Body of pancreas (tissue), 4 donors: ENCODE data around the gene TRAPPC12. TPM values are rescaled to one million over a fixed set of nuclear protein-coding genes. Genes with fewer than 3 reads are reported as not detected.

Experiments
- ATAC-seq: fragments of 150-250 bp; one replicate; pipeline ENCODE4 v1.9.1; 2016
- DNase-seq, 4 donors: peaks; one replicate each; pipeline ENCODE4 v3.0.0-alpha.2; 2019
- H3K27ac ChIP-seq, 4 donors: fragments of 200-600 bp; sonication (generic); 1 replicate in 3 of 4; 2 replicates in 1 of 4; pipeline versions ENCODE4 v1.5.1 to v1.6.1; 2016 to 2019; ENCODE audit warnings: mild to moderate bottlenecking in 1 of 4, mixed read lengths in 1 of 4, moderate library complexity in 1 of 4
- H3K27me3 ChIP-seq, 2 donors: fragments of 200-600 bp; sonication (generic); one replicate each; pipeline ENCODE4 v1.6.0; 2016; ENCODE audit warnings: mild to moderate bottlenecking in 1 of 2
- H3K36me3 ChIP-seq, 2 donors: fragments of 200-600 bp; sonication (generic); replicated peaks in 1 of 2; 2 replicates each; pipeline ENCODE4 v1.5.1; 2016; ENCODE audit warnings: low read depth in 2 of 2; ENCODE audit not compliant: insufficient read depth in 1 of 2
- H3K4me1 ChIP-seq: fragments of 200-600 bp; sonication (generic); one replicate; pipeline ENCODE4 v1.6.0; 2016
- H3K4me3 ChIP-seq, 2 donors: fragments of 200-600 bp; sonication (generic); 1 replicate in 1 of 2; 2 replicates in 1 of 2; pipeline ENCODE4 v1.5.1; 2016 to 2019
- H3K9me3 ChIP-seq, 3 donors: fragments of 200-600 bp; sonication (generic); 1 replicate in 2 of 3; 2 replicates in 1 of 3; pipeline ENCODE4 v1.5.1; 2016
- POLR2A ChIP-seq, 3 donors: fragments of 450-650 bp; IDR thresholded peaks; one replicate each; pipeline ENCODE4 v1.6.1; 2016; ENCODE audit warnings: antibody characterized with exemption in 3 of 3, mild to moderate bottlenecking in 2 of 3
- WGBS, 2 donors: methylation state at CpG; one replicate each; pipeline ENCODE4 v1.1.5; 2017; 5-methylcytosine and 5-hydroxymethylcytosine counted together
- intact Hi-C: fragments of 100-400 bp; cut with DNase I; formaldehyde crosslinking; loops from one replicate; pipeline ENCODE4 v1.15.1; 2023
- total RNA-seq, 2 donors: library from RNA; depleted of rRNA; stranded (reverse); fragments of >200 nt; gene quantifications; one replicate each; pipeline ENCODE4 v1.1.0, GENCODE V29; 2016
- TF ChIP-seq, protein P1 (sequence below), 7 experiments: fragments of 450-650 bp in 4 of 7; fragments of 200-600 bp in 3 of 7; sonication (generic) in 3 of 7; IDR thresholded peaks; one replicate each; pipeline ENCODE4 v1.5.1; 2016 to 2019; ENCODE audit warnings: antibody characterized with exemption in 7 of 7

TRAPPC12 gene
- total RNA-seq, 2 donors from 2014 or later: 43.1 to 134 TPM

DNA sequence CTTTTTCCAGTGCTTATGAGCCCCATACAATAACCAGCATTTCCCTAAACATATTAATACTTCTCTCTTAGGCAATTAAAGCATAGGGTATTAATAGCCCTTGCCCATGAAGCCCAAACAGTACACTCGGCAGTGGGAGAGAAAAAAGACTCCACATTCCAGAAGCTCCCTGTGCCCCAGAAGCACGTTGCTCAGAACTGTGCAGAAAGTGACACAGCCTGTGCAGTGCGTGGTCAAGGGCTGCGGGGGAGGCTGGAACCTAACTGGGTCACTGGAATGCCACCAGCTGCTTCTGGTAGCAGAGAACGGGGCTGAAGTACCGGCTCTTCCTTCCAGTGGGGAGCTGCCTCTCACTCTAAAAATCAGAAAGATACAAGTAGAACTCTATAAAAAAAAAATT lies 34.6 kb upstream of the TRAPPC12 start:
- WGBS, 2 donors: 93% methylated on average over 5 to 6 of the region's 6 CpGs
- Histone ChIP-seq H3K4me3 (no peak overlapping the region), H3K27me3 (no peaks in the 10 kb centered on the region), H3K27ac (no peak overlapping the region), H3K9me3 (no peaks in the 10 kb centered on the region), H3K36me3 (no peaks in the 10 kb centered on the region), H3K4me1 (no peaks in the 10 kb centered on the region)
- intact Hi-C loops: no loop called here
- ATAC-seq: no peak
- TF ChIP-seq POLR2A (IDR thresholded peaks at IDR 0.05): no peak
- TF ChIP-seq, protein P1, sequence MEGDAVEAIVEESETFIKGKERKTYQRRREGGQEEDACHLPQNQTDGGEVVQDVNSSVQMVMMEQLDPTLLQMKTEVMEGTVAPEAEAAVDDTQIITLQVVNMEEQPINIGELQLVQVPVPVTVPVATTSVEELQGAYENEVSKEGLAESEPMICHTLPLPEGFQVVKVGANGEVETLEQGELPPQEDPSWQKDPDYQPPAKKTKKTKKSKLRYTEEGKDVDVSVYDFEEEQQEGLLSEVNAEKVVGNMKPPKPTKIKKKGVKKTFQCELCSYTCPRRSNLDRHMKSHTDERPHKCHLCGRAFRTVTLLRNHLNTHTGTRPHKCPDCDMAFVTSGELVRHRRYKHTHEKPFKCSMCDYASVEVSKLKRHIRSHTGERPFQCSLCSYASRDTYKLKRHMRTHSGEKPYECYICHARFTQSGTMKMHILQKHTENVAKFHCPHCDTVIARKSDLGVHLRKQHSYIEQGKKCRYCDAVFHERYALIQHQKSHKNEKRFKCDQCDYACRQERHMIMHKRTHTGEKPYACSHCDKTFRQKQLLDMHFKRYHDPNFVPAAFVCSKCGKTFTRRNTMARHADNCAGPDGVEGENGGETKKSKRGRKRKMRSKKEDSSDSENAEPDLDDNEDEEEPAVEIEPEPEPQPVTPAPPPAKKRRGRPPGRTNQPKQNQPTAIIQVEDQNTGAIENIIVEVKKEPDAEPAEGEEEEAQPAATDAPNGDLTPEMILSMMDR (IDR thresholded peaks at IDR 0.05): no peak
- no peak for DNase-seq

DNA sequence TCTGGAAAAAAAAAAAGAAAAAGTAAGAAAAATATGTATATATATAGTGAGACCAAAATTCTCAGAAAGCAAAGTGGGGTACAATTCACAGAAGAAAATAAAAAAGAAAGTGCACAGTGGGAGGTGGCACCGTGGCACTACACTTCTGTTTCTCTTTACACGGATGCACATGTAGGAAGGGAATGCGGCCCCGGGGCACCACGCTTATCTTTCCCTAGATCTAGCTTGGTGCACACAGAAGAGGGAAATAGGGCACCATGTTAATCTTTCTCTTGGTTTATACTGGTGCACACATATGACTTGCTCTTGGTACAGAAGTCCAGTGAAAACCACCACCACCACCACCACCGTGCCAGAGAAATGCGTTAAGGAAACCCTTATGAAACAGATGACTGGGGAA lies 33.9 kb upstream of the TRAPPC12 start:
- WGBS, 2 donors: 95 to 97% methylated on average over 7 of the region's 7 CpGs
- no peaks in the 10 kb centered on the region for H3K27me3 ChIP-seq
- TF ChIP-seq, protein P1 (IDR thresholded peaks at IDR 0.05): no peak
- no peak for TF ChIP-seq POLR2A (IDR thresholded peaks at IDR 0.05)
- H3K4me1 ChIP-seq: no peaks in the 10 kb centered on the region
- H3K9me3 ChIP-seq: no peaks in the 10 kb centered on the region
- no peak overlapping the region for H3K4me3 ChIP-seq
- intact Hi-C loops: no loop called here
- no peak overlapping the region for H3K27ac ChIP-seq
- DNase-seq: no peak
- ATAC-seq: no peak
- no peaks in the 10 kb centered on the region for H3K36me3 ChIP-seq

DNA sequence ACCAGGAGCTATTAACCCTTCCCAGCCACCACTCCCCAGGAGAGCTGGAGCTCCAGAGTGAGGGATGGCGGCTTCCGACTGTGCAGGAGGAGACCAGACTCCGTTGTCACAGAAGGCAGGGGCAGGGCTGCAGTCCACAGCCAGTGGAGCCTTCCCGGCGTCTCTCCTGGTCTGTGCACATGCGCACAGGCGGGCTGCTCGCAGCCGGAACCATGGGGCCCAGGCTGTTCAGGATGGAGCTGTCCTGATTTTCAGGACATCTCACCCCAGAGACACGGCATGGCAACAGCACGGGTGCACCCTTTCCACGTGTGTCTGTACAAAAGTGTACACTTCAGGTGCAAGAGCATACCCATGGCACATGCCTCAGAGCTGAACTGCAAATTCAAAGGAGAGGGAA lies 30.7 kb upstream of the TRAPPC12 start:
- TF ChIP-seq, protein P1 (IDR thresholded peaks at IDR 0.05): no peak
- TF ChIP-seq POLR2A (IDR thresholded peaks at IDR 0.05): no peak
- H3K9me3 ChIP-seq: no peaks in the 10 kb centered on the region
- ATAC-seq (peak; percentile 21), DNase-seq (peak in 1 of 4 donors; percentile 15)
- WGBS, 2 donors: 60 to 87% methylated on average over 5 to 12 of the region's 12 CpGs
- no peaks in the 10 kb centered on the region for H3K27me3 ChIP-seq
- intact Hi-C loops: no loop called here
- peak overlapping the region in 3 of 4 donors; percentile 9 to 39 (median 27) for H3K27ac ChIP-seq
- no peak overlapping the region for H3K4me3 ChIP-seq
- H3K36me3 ChIP-seq: peaks cover 0 to 2% of the 10 kb centered on the region in 2 donors
- no peaks in the 10 kb centered on the region for H3K4me1 ChIP-seq

DNA sequence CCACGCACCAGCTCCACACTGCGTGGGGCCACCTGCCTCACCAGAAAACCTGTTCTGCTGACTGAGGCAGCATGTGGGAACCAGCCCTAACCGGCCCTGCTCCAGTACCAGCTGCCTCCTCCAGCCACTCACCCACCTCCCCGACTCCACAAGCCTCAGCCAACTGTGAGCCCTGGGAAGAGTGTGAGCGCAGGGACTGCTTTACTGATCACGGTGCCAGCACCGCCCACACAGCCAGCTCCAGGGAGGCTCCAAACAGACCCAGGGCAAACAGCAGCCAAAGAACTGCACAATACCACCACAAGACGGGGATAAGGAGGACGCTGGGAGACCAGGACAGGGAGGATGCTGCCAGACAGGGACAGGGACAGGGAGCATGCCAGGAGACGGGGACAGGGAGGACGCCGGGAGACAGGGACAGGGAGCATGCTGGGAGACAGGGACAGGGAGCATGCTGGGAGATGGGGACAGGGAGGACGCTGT lies 30.2 kb upstream of the TRAPPC12 start:
- Histone ChIP-seq H3K4me1 (no peaks in the 10 kb centered on the region), H3K4me3 (no peak overlapping the region), H3K9me3 (no peaks in the 10 kb centered on the region), H3K27me3 (no peaks in the 10 kb centered on the region), H3K36me3 (peaks cover 0 to 4% of the 10 kb centered on the region in 2 donors), H3K27ac (peak overlapping the region in 2 of 4 donors; percentile 27 to 39)
- intact Hi-C loops: no loop called here
- 62 to 66% methylated on average over 8 to 13 of the region's 13 CpGs for WGBS, 2 donors
- DNase-seq (peak in 3 of 4 donors; percentile 24 to 45 (median 30)), ATAC-seq (peak; percentile 81)
- TF ChIP-seq, protein P1 (IDR thresholded peaks at IDR 0.05): no peak
- TF ChIP-seq POLR2A (IDR thresholded peaks at IDR 0.05): no peak

DNA sequence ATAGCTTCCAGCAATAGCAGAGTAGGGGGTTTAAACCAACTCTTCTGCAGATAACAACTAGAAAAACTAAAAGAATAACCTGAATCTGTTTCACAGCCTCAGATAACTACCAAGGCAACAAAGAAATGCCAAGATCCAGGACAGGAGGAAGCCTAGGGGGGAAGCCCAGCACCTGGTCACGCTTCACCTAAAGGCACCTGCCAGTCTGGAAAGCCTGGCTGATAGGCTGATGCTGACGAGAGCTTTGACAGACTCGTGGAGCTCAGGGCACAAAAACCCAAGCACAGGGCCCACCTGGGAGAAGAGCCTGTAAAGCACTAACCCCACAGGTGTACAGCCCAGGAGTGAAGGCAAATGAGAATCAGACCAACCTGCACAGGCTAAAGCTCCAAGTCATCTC lies 24.5 kb upstream of the TRAPPC12 start:
- H3K4me1 ChIP-seq: peaks cover 22% of the 10 kb centered on the region
- H3K36me3 ChIP-seq: peaks cover 0 to 4% of the 10 kb centered on the region in 2 donors
- no peak overlapping the region for H3K4me3 ChIP-seq
- no peaks in the 10 kb centered on the region for H3K27me3 ChIP-seq
- DNase-seq: no peak
- 83 to 85% methylated on average over 3 of the region's 3 CpGs for WGBS, 2 donors
- ATAC-seq: no peak
- peak overlapping the region in 1 of 4 donors; percentile 4 for H3K27ac ChIP-seq
- no peaks in the 10 kb centered on the region for H3K9me3 ChIP-seq
- intact Hi-C loops: no loop called here
- TF ChIP-seq POLR2A (IDR thresholded peaks at IDR 0.05): no peak
- TF ChIP-seq, protein P1 (IDR thresholded peaks at IDR 0.05): no peak
